Measurements from ENCODE around the gene ARHGDIA. TPM values are rescaled to one million over a fixed set of nuclear protein-coding genes. Genes with fewer than 3 reads are reported as not detected.

ARHGDIA gene
- total RNA-seq, 2 experiments from 2014 or later = 706 to 715 TPM

- intact Hi-C loops (cut with DNase I, micrococcal nuclease) = loop anchor here in 1 of 2 experiments (5.0 kb wide), 1 partner anchor 177 kb away; the partner anchor contains the start of genes ARL16 and HGS
- peaks cover 33% of the 10 kb centered on the region for H3K36me3 Mint-ChIP-seq (ENCODE audit: low read depth)
- H3K9me3 Mint-ChIP-seq = no peaks in the 10 kb centered on the region
- ChIA-PET CTCF (no interaction called here), POLR2A (interaction anchor here (1.0 to 1.6 kb wide), 3 partner anchors 11 to 156 kb away, joined by 3 to 7 read pairs (median 3); partner anchors contain the start of genes MCRIP1 and MRPL12)
- Histone ChIP-seq H3K9me3 (ENCODE audit: control insufficient read depth in 1 of 2, insufficient read depth in 1 of 2, low read length in 2 of 2) (no peaks in the 10 kb centered on the region), H3K4me1 (ENCODE audit: insufficient read depth, low read length) (peaks cover 54% of the 10 kb centered on the region), H3K27me3 (ENCODE audit: control insufficient read depth in 1 of 2, insufficient read depth in 2 of 2, low read length in 2 of 2) (no peaks in the 10 kb centered on the region), H3K36me3 (ENCODE audit: insufficient read depth, low read length) (peaks cover 54% of the 10 kb centered on the region), H3K27ac (ENCODE audit: low read depth in 1 of 2, low read length in 2 of 2) (peak overlapping the region in 1 of 2 donors; percentile 56), H3K4me3 (ENCODE audit: low read length) (peak overlapping the region; percentile 78)
- H3K27ac Mint-ChIP-seq = peak overlapping the region; percentile 72
- DNase-seq (peak in 1 of 14 experiments; percentile 38), ATAC-seq (ENCODE audit: poor library complexity) (no peak)
- peaks cover 29% of the 10 kb centered on the region for H3K4me1 Mint-ChIP-seq (ENCODE audit: low read depth)
- TF ChIP-seq, protein P1, sequence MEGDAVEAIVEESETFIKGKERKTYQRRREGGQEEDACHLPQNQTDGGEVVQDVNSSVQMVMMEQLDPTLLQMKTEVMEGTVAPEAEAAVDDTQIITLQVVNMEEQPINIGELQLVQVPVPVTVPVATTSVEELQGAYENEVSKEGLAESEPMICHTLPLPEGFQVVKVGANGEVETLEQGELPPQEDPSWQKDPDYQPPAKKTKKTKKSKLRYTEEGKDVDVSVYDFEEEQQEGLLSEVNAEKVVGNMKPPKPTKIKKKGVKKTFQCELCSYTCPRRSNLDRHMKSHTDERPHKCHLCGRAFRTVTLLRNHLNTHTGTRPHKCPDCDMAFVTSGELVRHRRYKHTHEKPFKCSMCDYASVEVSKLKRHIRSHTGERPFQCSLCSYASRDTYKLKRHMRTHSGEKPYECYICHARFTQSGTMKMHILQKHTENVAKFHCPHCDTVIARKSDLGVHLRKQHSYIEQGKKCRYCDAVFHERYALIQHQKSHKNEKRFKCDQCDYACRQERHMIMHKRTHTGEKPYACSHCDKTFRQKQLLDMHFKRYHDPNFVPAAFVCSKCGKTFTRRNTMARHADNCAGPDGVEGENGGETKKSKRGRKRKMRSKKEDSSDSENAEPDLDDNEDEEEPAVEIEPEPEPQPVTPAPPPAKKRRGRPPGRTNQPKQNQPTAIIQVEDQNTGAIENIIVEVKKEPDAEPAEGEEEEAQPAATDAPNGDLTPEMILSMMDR (IDR thresholded peaks at IDR 0.05) = no peak
- H3K27me3 Mint-ChIP-seq = no peaks in the 10 kb centered on the region
- peak overlapping the region; percentile 87 for H3K4me3 Mint-ChIP-seq
Observed at GRCh38 chr17:81858967-81859905, 11.9 kb downstream of the ARHGDIA start.

DNA sequence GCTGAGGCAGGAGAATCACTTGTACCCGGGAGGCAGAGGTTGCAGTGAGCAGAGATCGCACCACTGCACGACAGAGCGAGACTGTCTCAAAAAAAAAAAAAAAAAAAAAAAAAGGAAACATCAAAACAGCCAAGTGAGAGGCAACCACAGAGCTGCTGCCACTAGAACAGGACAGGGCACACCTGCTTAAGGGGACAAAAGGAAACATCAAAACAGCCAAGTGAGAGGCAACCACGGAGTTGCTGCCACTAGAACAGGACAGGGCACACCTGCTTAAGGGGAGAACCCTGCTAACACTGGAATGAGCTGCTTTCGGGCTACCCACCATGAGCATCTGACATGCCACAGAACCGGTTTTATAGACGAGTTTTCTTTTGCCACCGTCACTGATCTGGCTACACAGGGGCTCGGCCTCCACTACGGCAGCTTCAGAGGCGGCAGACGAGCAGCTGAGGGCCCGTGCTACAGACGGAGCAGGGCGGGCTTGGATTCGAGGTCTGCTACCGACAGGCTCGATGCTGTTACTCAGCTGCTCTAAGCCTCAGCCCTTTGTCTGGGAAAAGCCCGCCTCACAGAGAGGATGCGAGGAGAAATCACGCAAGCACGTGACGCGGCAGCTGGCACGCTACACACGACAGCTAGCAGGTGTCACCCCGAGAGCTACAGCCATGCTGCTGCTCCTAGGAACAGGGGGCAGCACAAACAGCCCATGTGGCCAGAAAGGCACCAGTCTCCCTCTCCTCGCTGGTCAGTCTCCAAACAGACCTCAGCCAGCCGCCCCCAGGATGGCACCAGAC, 12.8 kb downstream of the ARHGDIA start:
- H3K27ac ChIP-seq (ENCODE audit: low read depth in 1 of 2, low read length in 2 of 2) = no peak overlapping the region
- H3K4me3 Mint-ChIP-seq = peak overlapping the region; percentile 34
- ChIA-PET CTCF (no interaction called here), POLR2A (interaction anchor here (0.6 to 1.6 kb wide), 2 partner anchors 14 to 155 kb away, joined by 3 read pairs; partner anchors contain the start of gene MRPL12)
- TF ChIP-seq, protein P1 (IDR thresholded peaks at IDR 0.05) = no peak
- peaks cover 27% of the 10 kb centered on the region for H3K4me1 Mint-ChIP-seq (ENCODE audit: low read depth)
- H3K4me1 ChIP-seq (ENCODE audit: insufficient read depth, low read length) = peaks cover 50% of the 10 kb centered on the region
- ATAC-seq (ENCODE audit: poor library complexity) (no peak), DNase-seq (peak in 1 of 14 experiments; percentile 46)
- H3K4me3 ChIP-seq (ENCODE audit: low read length) = no peak overlapping the region
- no peaks in the 10 kb centered on the region for H3K9me3 ChIP-seq (ENCODE audit: control insufficient read depth in 1 of 2, insufficient read depth in 1 of 2, low read length in 2 of 2)
- H3K27ac Mint-ChIP-seq = no peak overlapping the region
- H3K27me3 ChIP-seq (ENCODE audit: control insufficient read depth in 1 of 2, insufficient read depth in 2 of 2, low read length in 2 of 2) = no peaks in the 10 kb centered on the region
- intact Hi-C loops (cut with DNase I, micrococcal nuclease) = loop anchor here in 1 of 2 experiments (5.0 kb wide), 1 partner anchor 176 kb away; the partner anchor contains the start of genes ARL16 and HGS
- H3K36me3 Mint-ChIP-seq (ENCODE audit: low read depth) = peaks cover 41% of the 10 kb centered on the region
- no peaks in the 10 kb centered on the region for H3K27me3 Mint-ChIP-seq
- peaks cover 55% of the 10 kb centered on the region for H3K36me3 ChIP-seq (ENCODE audit: insufficient read depth, low read length)
- no peaks in the 10 kb centered on the region for H3K9me3 Mint-ChIP-seq

All from CD4-positive, alpha-beta T cell (primary cell).